ENCODE measurements around the gene LIPK.

DNA sequence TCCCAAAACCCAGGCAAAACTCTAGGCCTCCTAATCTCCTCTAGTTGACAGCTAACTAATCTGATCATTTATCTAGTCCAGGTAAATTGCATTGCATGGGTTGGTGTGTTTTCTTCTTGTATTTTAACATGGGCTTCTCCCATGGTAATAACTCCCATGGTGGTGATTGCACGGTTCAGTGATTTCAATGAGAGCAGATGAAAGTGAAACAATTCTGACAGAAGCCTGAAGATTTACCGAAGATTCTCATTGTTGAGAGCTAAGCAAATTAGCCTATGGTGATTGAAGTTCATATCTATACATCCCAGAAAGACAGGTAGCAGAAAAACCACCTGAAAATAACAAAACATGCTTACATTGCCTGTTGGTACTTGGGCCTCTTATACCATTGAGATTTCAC is 27.2 kb downstream of the LIPK start:
- TF ChIP-seq, protein P1, sequence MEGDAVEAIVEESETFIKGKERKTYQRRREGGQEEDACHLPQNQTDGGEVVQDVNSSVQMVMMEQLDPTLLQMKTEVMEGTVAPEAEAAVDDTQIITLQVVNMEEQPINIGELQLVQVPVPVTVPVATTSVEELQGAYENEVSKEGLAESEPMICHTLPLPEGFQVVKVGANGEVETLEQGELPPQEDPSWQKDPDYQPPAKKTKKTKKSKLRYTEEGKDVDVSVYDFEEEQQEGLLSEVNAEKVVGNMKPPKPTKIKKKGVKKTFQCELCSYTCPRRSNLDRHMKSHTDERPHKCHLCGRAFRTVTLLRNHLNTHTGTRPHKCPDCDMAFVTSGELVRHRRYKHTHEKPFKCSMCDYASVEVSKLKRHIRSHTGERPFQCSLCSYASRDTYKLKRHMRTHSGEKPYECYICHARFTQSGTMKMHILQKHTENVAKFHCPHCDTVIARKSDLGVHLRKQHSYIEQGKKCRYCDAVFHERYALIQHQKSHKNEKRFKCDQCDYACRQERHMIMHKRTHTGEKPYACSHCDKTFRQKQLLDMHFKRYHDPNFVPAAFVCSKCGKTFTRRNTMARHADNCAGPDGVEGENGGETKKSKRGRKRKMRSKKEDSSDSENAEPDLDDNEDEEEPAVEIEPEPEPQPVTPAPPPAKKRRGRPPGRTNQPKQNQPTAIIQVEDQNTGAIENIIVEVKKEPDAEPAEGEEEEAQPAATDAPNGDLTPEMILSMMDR (conservative IDR thresholded peaks at IDR 0.05; ENCODE audit: low read depth in 2 of 2), result no peak
- no peak for TF ChIP-seq EZH2 (IDR thresholded peaks at IDR 0.05; ENCODE audit: low read depth, unreplicated experiment)
- TF ChIP-seq POLR2AphosphoS5 (IDR thresholded peaks at IDR 0.05; ENCODE audit: low read depth), result no peak
- TF ChIP-seq, protein P2, sequence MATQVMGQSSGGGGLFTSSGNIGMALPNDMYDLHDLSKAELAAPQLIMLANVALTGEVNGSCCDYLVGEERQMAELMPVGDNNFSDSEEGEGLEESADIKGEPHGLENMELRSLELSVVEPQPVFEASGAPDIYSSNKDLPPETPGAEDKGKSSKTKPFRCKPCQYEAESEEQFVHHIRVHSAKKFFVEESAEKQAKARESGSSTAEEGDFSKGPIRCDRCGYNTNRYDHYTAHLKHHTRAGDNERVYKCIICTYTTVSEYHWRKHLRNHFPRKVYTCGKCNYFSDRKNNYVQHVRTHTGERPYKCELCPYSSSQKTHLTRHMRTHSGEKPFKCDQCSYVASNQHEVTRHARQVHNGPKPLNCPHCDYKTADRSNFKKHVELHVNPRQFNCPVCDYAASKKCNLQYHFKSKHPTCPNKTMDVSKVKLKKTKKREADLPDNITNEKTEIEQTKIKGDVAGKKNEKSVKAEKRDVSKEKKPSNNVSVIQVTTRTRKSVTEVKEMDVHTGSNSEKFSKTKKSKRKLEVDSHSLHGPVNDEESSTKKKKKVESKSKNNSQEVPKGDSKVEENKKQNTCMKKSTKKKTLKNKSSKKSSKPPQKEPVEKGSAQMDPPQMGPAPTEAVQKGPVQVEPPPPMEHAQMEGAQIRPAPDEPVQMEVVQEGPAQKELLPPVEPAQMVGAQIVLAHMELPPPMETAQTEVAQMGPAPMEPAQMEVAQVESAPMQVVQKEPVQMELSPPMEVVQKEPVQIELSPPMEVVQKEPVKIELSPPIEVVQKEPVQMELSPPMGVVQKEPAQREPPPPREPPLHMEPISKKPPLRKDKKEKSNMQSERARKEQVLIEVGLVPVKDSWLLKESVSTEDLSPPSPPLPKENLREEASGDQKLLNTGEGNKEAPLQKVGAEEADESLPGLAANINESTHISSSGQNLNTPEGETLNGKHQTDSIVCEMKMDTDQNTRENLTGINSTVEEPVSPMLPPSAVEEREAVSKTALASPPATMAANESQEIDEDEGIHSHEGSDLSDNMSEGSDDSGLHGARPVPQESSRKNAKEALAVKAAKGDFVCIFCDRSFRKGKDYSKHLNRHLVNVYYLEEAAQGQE (IDR thresholded peaks at IDR 0.05; ENCODE audit: unreplicated experiment), result no peak
- TF ChIP-seq EZH2phosphoT487 (IDR thresholded peaks at IDR 0.05; ENCODE audit: unreplicated experiment), result no peak
- TF ChIP-seq NANOG (IDR thresholded peaks at IDR 0.05; ENCODE audit: borderline replicate concordance), result no peak
- TF ChIP-seq ETS1 (IDR thresholded peaks at IDR 0.05), result no peak
- TF ChIP-seq CREB1 (CRISPR knock-in tag; IDR thresholded peaks at IDR 0.05; ENCODE audit: low read depth), result no peak
- no peak for TF ChIP-seq JUNB (IDR thresholded peaks at IDR 0.05; ENCODE audit: unreplicated experiment)
- no peak for TF ChIP-seq ZNF114 (CRISPR knock-in tag; IDR thresholded peaks at IDR 0.05)
- TF ChIP-seq ZNF331 (CRISPR knock-in tag; IDR thresholded peaks at IDR 0.05; ENCODE audit: low read depth), result no peak
